PC-9 (cell line): ENCODE results near the gene ACTL8. TPM values are rescaled to one million over a fixed set of nuclear protein-coding genes. Genes with fewer than 3 reads are reported as not detected.

Experiments
- BruUV-seq: library from RNA; stranded (reverse); fragments of 400-500 nt; replicated peaks from 2 replicates; lab custom pipeline; 2021; lab: Mats Ljungman, UMichigan
- CTCF ChIA-PET: fragments of 300-600 bp; sonication (Branson Sonifier 250); formaldehyde crosslinking; loops from one replicate; lab custom pipeline; 2022; ENCODE audit warnings: antibody characterized with exemption; lab: Charles Lee
- POLR2A ChIA-PET: fragments of 300-600 bp; sonication (Branson Sonifier 250); formaldehyde crosslinking; loops from one replicate; lab custom pipeline; 2022; ENCODE audit warnings: antibody characterized with exemption; ENCODE audit not compliant: unreplicated experiment; lab: Charles Lee
- DNase-seq, 2 experiments: peaks; one replicate each; pipeline versions ENCODE4 v3.0.0 to v3.0.0-alpha.2; 2015 to 2022; ENCODE audit warnings: mixed read lengths in 1 of 2
- H2AFZ ChIP-seq: fragments of 200-600 bp; sonication (generic); 2 replicates; pipeline ENCODE4 v1.8.1; 2017; ENCODE audit warnings: antibody characterized with exemption
- H3F3A ChIP-seq: fragments of 200-600 bp; sonication (generic); 2 replicates; pipeline ENCODE4 v1.8.1; 2017; ENCODE audit warnings: antibody characterized with exemption, mild to moderate bottlenecking, low read depth; ENCODE audit not compliant: insufficient read depth
- H3K27ac ChIP-seq: fragments of 200-600 bp; sonication (generic); 2 replicates; pipeline ENCODE4 v1.6.1; 2016; ENCODE audit warnings: mixed run types
- H3K27me3 ChIP-seq: fragments of 200-600 bp; sonication (generic); 2 replicates; pipeline ENCODE4 v1.6.1; 2016; ENCODE audit warnings: low read depth, mixed run types; ENCODE audit not compliant: insufficient read depth
- H3K36me3 ChIP-seq: fragments of 200-600 bp; sonication (generic); 2 replicates; pipeline ENCODE4 v1.6.1; 2016; ENCODE audit warnings: low read depth, mixed run types
- H3K4me1 ChIP-seq: fragments of 200-600 bp; sonication (generic); replicated peaks from 2 replicates; pipeline ENCODE4 v1.6.1; 2016; ENCODE audit warnings: mixed run types; ENCODE audit not compliant: insufficient read depth
- H3K4me2 ChIP-seq: fragments of 200-600 bp; sonication (generic); 2 replicates; pipeline ENCODE4 v1.6.1; 2017; ENCODE audit warnings: mixed run types
- H3K4me3 ChIP-seq: fragments of 200-600 bp; sonication (generic); 2 replicates; pipeline ENCODE4 v1.6.1; 2016; ENCODE audit warnings: mixed run types
- H3K79me2 ChIP-seq: fragments of 200-600 bp; sonication (generic); 2 replicates; pipeline ENCODE4 v1.6.1; 2017; ENCODE audit warnings: low read depth, mixed run types
- H3K9me2 ChIP-seq: fragments of 200-600 bp; sonication (generic); 2 replicates; pipeline ENCODE4 v1.8.1; 2017; ENCODE audit warnings: mild to moderate bottlenecking; ENCODE audit not compliant: insufficient read depth
- H3K9me3 ChIP-seq: fragments of 200-600 bp; sonication (generic); 2 replicates; pipeline ENCODE4 v1.8.1; 2016; ENCODE audit warnings: low read depth; ENCODE audit not compliant: insufficient read depth
- H4K20me1 ChIP-seq: fragments of 200-600 bp; sonication (generic); 2 replicates; pipeline ENCODE4 v1.8.1; 2017; ENCODE audit not compliant: insufficient read depth
- EZH2 ChIP-seq: fragments of 200-600 bp; sonication (generic); IDR thresholded peaks from 2 replicates; pipeline ENCODE4 v1.8.0; 2017; ENCODE audit warnings: antibody characterized with exemption, low read depth
- intact Hi-C: fragments of 100-400 bp; cut with micrococcal nuclease; formaldehyde crosslinking; loops from one replicate; pipeline ENCODE4 v1.10.0; 2022; ENCODE audit not compliant: unreplicated experiment
- total RNA-seq: library from RNA; stranded (reverse); gene quantifications from 2 replicates; pipeline ENCODE4 v1.2.3, GENCODE V29; 2021
- TF ChIP-seq, protein P1 (sequence below): fragments of 200-600 bp; sonication (generic); conservative IDR thresholded peaks from 2 replicates; pipeline ENCODE4 v1.6.1; 2017; ENCODE audit warnings: mixed run types, antibody characterized with exemption, mild to moderate bottlenecking, moderate library complexity

Gene ACTL8
- total RNA-seq, 1 experiment from 2014 or later = 0.68 TPM

DNA sequence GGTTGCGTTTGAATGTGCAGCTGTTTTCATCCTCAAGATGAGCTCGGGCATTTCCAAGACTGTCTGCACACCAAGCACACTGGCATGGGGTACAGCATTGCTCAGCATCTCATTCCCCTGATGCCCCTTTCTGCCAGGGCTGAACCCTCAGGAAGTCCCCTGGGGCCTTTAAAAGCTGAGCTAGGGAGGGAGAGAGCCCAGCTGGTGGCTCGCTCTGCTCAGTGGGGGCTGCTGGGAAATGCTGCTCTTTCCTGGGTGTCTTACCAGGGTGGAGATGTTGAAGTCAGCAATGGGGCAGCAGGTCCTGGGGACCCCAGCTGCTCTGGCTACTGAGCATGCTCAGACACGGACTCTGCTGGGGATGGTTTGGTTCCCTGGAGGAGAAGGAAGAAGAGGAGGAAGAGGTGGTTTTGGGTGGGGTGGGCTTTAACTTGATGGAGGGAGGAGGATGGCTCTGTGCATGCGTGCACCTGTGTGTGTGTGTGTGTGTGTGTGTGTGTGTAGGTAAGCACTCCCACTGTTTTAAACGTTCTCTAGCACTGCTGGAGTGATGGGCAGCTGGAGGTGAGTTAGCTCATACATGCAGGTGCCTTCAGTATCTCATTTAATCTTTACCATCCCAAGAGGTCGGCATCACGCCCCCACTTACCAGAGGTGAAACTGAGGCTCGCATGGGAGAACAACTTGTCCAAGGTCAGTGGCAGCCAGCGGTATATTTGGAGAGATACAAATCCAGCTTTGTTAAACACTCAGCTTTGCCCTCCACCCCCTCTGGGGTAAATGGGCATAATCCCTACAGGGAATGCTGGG, 40.9 kb downstream of the ACTL8 start:
- POLR2A ChIA-PET = no interaction called here
- H3K4me1 ChIP-seq = no peaks in the 10 kb centered on the region
- BruUV-seq = no TSS peak
- H3K9me2 ChIP-seq = no peaks in the 10 kb centered on the region
- 0 out of 2 replicates have a peak, but pooled peaks cover 4% of the 10 kb centered on the region for H3K27me3 ChIP-seq
- H4K20me1 ChIP-seq = no peaks in the 10 kb centered on the region
- H3F3A ChIP-seq = no peaks in the 10 kb centered on the region
- H3K4me3 ChIP-seq = no peak overlapping the region
- no peaks in the 10 kb centered on the region for H3K9me3 ChIP-seq
- H2AFZ ChIP-seq = no peak overlapping the region
- DNase-seq = no peak
- intact Hi-C loops = no loop called here
- no peaks in the 10 kb centered on the region for H3K79me2 ChIP-seq
- H3K36me3 ChIP-seq = no peaks in the 10 kb centered on the region
- no peak overlapping the region for H3K27ac ChIP-seq
- TF ChIP-seq, protein P1, sequence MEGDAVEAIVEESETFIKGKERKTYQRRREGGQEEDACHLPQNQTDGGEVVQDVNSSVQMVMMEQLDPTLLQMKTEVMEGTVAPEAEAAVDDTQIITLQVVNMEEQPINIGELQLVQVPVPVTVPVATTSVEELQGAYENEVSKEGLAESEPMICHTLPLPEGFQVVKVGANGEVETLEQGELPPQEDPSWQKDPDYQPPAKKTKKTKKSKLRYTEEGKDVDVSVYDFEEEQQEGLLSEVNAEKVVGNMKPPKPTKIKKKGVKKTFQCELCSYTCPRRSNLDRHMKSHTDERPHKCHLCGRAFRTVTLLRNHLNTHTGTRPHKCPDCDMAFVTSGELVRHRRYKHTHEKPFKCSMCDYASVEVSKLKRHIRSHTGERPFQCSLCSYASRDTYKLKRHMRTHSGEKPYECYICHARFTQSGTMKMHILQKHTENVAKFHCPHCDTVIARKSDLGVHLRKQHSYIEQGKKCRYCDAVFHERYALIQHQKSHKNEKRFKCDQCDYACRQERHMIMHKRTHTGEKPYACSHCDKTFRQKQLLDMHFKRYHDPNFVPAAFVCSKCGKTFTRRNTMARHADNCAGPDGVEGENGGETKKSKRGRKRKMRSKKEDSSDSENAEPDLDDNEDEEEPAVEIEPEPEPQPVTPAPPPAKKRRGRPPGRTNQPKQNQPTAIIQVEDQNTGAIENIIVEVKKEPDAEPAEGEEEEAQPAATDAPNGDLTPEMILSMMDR = no peak
- TF ChIP-seq EZH2 = no peak
- no peak overlapping the region for H3K4me2 ChIP-seq
- CTCF ChIA-PET = no interaction called here

DNA sequence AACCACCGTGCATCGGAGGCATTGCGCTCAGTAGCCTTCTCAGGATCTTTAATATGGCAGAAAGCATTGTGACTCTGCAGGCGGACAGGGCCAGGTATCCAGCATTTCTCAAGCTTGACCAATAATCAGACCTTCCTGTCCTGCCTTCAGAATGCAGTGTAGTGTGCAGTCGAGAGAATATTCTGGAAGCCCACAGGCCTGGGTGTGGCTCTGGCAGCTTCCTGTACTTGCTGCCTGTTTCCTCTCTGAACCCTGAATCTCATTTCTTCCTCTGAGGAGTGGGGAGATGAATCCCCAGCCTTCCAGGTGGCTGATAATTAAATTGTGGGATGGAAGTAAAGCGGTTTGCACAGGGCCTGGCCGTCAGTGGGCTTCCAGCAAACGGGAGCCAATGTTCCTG, 42.3 kb downstream of the ACTL8 start:
- CTCF ChIA-PET = no interaction called here
- no peak for TF ChIP-seq EZH2
- TF ChIP-seq, protein P1 = no peak
- Histone ChIP-seq H3K27me3 (0 out of 2 replicates have a peak, but pooled peaks cover 4% of the 10 kb centered on the region), H3F3A (no peaks in the 10 kb centered on the region), H3K27ac (no peak overlapping the region), H4K20me1 (no peaks in the 10 kb centered on the region), H2AFZ (no peak overlapping the region), H3K4me2 (no peak overlapping the region), H3K79me2 (no peaks in the 10 kb centered on the region), H3K9me3 (no peaks in the 10 kb centered on the region), H3K36me3 (no peaks in the 10 kb centered on the region), H3K9me2 (no peaks in the 10 kb centered on the region), H3K4me3 (no peak overlapping the region), H3K4me1 (no peaks in the 10 kb centered on the region)
- DNase-seq = no peak
- POLR2A ChIA-PET = no interaction called here
- intact Hi-C loops = no loop called here
- BruUV-seq = no TSS peak

DNA sequence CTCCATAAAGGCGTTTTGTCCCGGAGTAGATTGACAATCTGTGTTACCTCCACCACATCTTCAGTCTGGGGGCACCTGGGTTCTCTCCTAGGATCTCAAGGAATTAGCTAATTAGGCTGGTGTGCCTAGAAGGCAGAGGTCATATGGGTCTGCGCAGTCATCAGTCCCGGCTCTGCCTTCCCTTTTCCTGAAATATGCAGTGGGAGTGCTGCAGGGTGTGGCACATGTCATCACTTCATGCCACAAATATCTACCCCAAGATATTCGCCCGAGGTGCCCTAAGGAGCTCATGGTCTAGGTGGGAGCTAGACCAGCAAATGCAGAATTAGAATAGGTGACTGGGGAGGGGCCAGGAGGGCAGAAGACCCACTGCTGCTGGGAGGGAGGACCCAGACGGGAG, 42.9 kb downstream of the ACTL8 start:
- no peaks in the 10 kb centered on the region for H3K79me2 ChIP-seq
- intact Hi-C loops = no loop called here
- no peaks in the 10 kb centered on the region for H3K4me1 ChIP-seq
- H4K20me1 ChIP-seq = no peaks in the 10 kb centered on the region
- H3K9me2 ChIP-seq = no peaks in the 10 kb centered on the region
- TF ChIP-seq, protein P1 = no peak
- TF ChIP-seq EZH2 = no peak
- H3K4me3 ChIP-seq = no peak overlapping the region
- H3K9me3 ChIP-seq = no peaks in the 10 kb centered on the region
- no peak overlapping the region for H3K27ac ChIP-seq
- no peaks in the 10 kb centered on the region for H3F3A ChIP-seq
- no peak overlapping the region for H2AFZ ChIP-seq
- CTCF ChIA-PET = no interaction called here
- no TSS peak for BruUV-seq
- DNase-seq = no peak
- POLR2A ChIA-PET = no interaction called here
- H3K27me3 ChIP-seq = 0 out of 2 replicates have a peak, but pooled peaks cover 4% of the 10 kb centered on the region
- H3K4me2 ChIP-seq = no peak overlapping the region
- no peaks in the 10 kb centered on the region for H3K36me3 ChIP-seq
